HepG2 (cell line): ENCODE measurements around the gene CLBA1. TPM values are rescaled to one million over a fixed set of nuclear protein-coding genes. Genes with fewer than 3 reads are reported as not detected.

Experiments
- ATAC-seq: fragments of 200-7000 bp; cut with Tn5 transposase; 3 replicates; pipeline ENCODE4 v1.9.1; 2020; ENCODE audit warnings: mild to moderate bottlenecking, moderate library complexity
- Bru-seq: library from RNA; stranded (reverse); fragments of 400-500 nt; gene quantifications from one replicate; lab custom pipeline; 2021; lab: Mats Ljungman, UMichigan
- BruChase-seq, 2 experiments: library from RNA; stranded (reverse); fragments of 400-500 nt; gene quantifications; one replicate each; lab custom pipeline; 2021; lab: Mats Ljungman, UMichigan
- BruUV-seq: library from RNA; stranded (reverse); fragments of 400-500 nt; replicated peaks from 2 replicates; lab custom pipeline; 2021; lab: Mats Ljungman, UMichigan
- CTCF ChIA-PET: fragments of 300-600 bp; formaldehyde crosslinking; extraction: SDS; loops from one replicate; lab custom pipeline; 2021; ENCODE audit warnings: low total read pairs, inconsistent platforms, low intra/inter-chr PET ratio; lab: Yijun Ruan, JAX
- POLR2A ChIA-PET: fragments of 350-600 bp; sonication (Branson Sonifier 250); formaldehyde crosslinking; loops from one replicate; lab custom pipeline; 2020; ENCODE audit warnings: antibody characterized with exemption, inconsistent platforms; lab: Yijun Ruan, JAX
- DNase-seq: peaks from one replicate; pipeline ENCODE4 v3.0.0-alpha.2; 2015; ENCODE audit warnings: low spot score
- FAIRE-seq: peaks from 3 replicates; lab custom pipeline; 2011; peaks lifted over from hg19 to GRCh38; lab: Jason Lieb, UNC
- H2AFZ ChIP-seq: one replicate; pipeline ENCODE4 v1.6.1; 2011; ENCODE audit warnings: low read length, inconsistent platforms
- H3K27ac ChIP-seq: fragments of 300-600 bp; 3 replicates; pipeline ENCODE4 v1.8.0; 2011; ENCODE audit warnings: mixed run types, mild to moderate bottlenecking, mixed read lengths, low read length, inconsistent platforms; ENCODE audit not compliant: insufficient read depth; ENCODE audit errors: extremely low read length
- H3K27me3 ChIP-seq, 2 experiments: fragments of 200-600 bp in 1 of 2; 2 replicates in 1 of 2; 3 replicates in 1 of 2; pipeline versions ENCODE4 v1.6.0 to v1.8.0; 2011; ENCODE audit warnings: low read length in 2 of 2, mild to moderate bottlenecking in 2 of 2, moderate library complexity in 2 of 2, inconsistent platforms in 1 of 2; ENCODE audit not compliant: insufficient read depth in 2 of 2, control insufficient read depth in 1 of 2
- H3K36me3 ChIP-seq, 2 experiments: fragments of 200-600 bp in 1 of 2; replicated peaks in 1 of 2; 2 replicates in 1 of 2; 3 replicates in 1 of 2; pipeline versions ENCODE4 v1.5.1 to v1.8.0; 2011; ENCODE audit warnings: low read length in 2 of 2, inconsistent platforms in 1 of 2; ENCODE audit not compliant: insufficient read depth in 2 of 2, control insufficient read depth in 1 of 2
- H3K4me1 ChIP-seq: 2 replicates; pipeline ENCODE4 v1.5.1; 2012; ENCODE audit warnings: low read length, inconsistent platforms; ENCODE audit not compliant: insufficient read depth
- H3K4me2 ChIP-seq: 2 replicates; pipeline ENCODE4 v1.6.0; 2011; ENCODE audit warnings: low read depth, low read length, inconsistent platforms
- H3K4me3 ChIP-seq, 3 experiments: fragments of 200-600 bp in 1 of 3; sonication (generic), shearing (Covaris generic) in 1 of 3; replicated peaks in 1 of 3; 2 replicates each; pipeline ENCODE4 v1.5.1; 2011 to 2016; ENCODE audit warnings: low read length in 3 of 3, inconsistent platforms in 2 of 3, low read depth in 2 of 3, mild to moderate bottlenecking in 2 of 3, control low read depth in 1 of 3, mixed read lengths in 1 of 3; ENCODE audit not compliant: insufficient read depth in 1 of 3
- H3K79me2 ChIP-seq: one replicate; pipeline ENCODE4 v1.6.1; 2011; ENCODE audit warnings: low read length, inconsistent platforms; ENCODE audit not compliant: insufficient read depth
- H3K9ac ChIP-seq: 2 replicates; pipeline ENCODE4 v1.6.0; 2011; ENCODE audit warnings: mild to moderate bottlenecking, low read depth, low read length, inconsistent platforms; ENCODE audit not compliant: insufficient read depth
- H3K9me3 ChIP-seq: 2 replicates; pipeline ENCODE4 v1.5.1; 2012; ENCODE audit warnings: mild to moderate bottlenecking, low read length
- H4K20me1 ChIP-seq: 2 replicates; pipeline ENCODE4 v1.6.0; 2011; ENCODE audit warnings: inconsistent platforms, mild to moderate bottlenecking, low read length, moderate library complexity; ENCODE audit not compliant: insufficient read depth
- CBX1 ChIP-seq: IDR thresholded peaks from one replicate; pipeline ENCODE4 v1.6.1; 2016; ENCODE audit warnings: antibody characterized with exemption, low read depth
- CREB1 ChIP-seq, 2 experiments: fragments of 450-650 bp in 1 of 2; IDR thresholded peaks; 2 replicates each; pipeline ENCODE4 v1.6.1; 2016 to 2017; ENCODE audit warnings: control low read depth in 1 of 2, mild to moderate bottlenecking in 1 of 2, missing compliant biosample characterization in 1 of 2, missing genetic modification characterization in 1 of 2
- DR1 ChIP-seq: sonication (generic); formaldehyde crosslinking; IDR thresholded peaks from 2 replicates; pipeline ENCODE4 v1.8.0; 2021; ENCODE audit warnings: mild to moderate bottlenecking, missing genetic modification reagents, inconsistent platforms
- ETV5 ChIP-seq: IDR thresholded peaks from 2 replicates; pipeline ENCODE4 v1.6.1; 2018; ENCODE audit warnings: missing biosample characterization, missing genetic modification reagents, inconsistent platforms, borderline replicate concordance
- HDAC1 ChIP-seq: sonication (generic); formaldehyde crosslinking; IDR thresholded peaks from 2 replicates; pipeline ENCODE4 v1.5.1; 2020; ENCODE audit warnings: mild to moderate bottlenecking, missing genetic modification reagents
- HOXA3 ChIP-seq: sonication (generic); formaldehyde crosslinking; IDR thresholded peaks from 2 replicates; pipeline ENCODE4 v1.5.0; 2020; ENCODE audit warnings: missing genetic modification reagents
- MXI1 ChIP-seq: IDR thresholded peaks from 3 replicates; pipeline ENCODE4 v1.6.1; 2012; ENCODE audit warnings: low read depth, low read length, inconsistent platforms, borderline replicate concordance
- PATZ1 ChIP-seq: sonication (generic); formaldehyde crosslinking; IDR thresholded peaks from 2 replicates; pipeline ENCODE4 v1.4.0; 2020; ENCODE audit warnings: missing genetic modification reagents
- PHF20 ChIP-seq: sonication (generic); formaldehyde crosslinking; IDR thresholded peaks from 2 replicates; pipeline ENCODE4 v1.5.0; 2020; ENCODE audit warnings: mild to moderate bottlenecking, missing genetic modification reagents
- PITX1 ChIP-seq: sonication (generic); formaldehyde crosslinking; IDR thresholded peaks from 2 replicates; pipeline ENCODE4 v1.5.1; 2020; ENCODE audit warnings: mild to moderate bottlenecking, missing genetic modification reagents
- RAD21 ChIP-seq: fragments of 450-650 bp; formaldehyde crosslinking; IDR thresholded peaks from 2 replicates; pipeline ENCODE4 v1.5.0; 2020; ENCODE audit warnings: mild to moderate bottlenecking
- SP1 ChIP-seq, 2 experiments: fragments of 450-650 bp in 1 of 2; sonication (generic) in 1 of 2; formaldehyde crosslinking in 1 of 2; IDR thresholded peaks; 2 replicates each; pipeline versions ENCODE4 v1.4.0 to v1.6.1; 2016 to 2020; ENCODE audit warnings: missing genetic modification reagents in 1 of 2
- THAP11 ChIP-seq: IDR thresholded peaks from 2 replicates; pipeline ENCODE4 v1.6.1; 2016; ENCODE audit warnings: missing biosample characterization, missing genetic modification reagents
- ZFY ChIP-seq: sonication (generic); formaldehyde crosslinking; IDR thresholded peaks from 2 replicates; pipeline ENCODE4 v1.4.0; 2020; ENCODE audit warnings: missing genetic modification reagents
- ZNF124 ChIP-seq: sonication (generic); formaldehyde crosslinking; IDR thresholded peaks from 2 replicates; pipeline ENCODE4 v1.4.0; 2020; ENCODE audit warnings: missing genetic modification reagents
- ZNF30 ChIP-seq: sonication (generic); formaldehyde crosslinking; IDR thresholded peaks from 2 replicates; pipeline ENCODE4 v1.5.0; 2020; ENCODE audit warnings: mild to moderate bottlenecking, missing genetic modification reagents
- ZNF335 ChIP-seq: sonication (generic); formaldehyde crosslinking; IDR thresholded peaks from 2 replicates; pipeline ENCODE4 v1.4.0; 2020; ENCODE audit warnings: missing genetic modification reagents
- ZNF780A ChIP-seq: sonication (generic); formaldehyde crosslinking; IDR thresholded peaks from 2 replicates; pipeline ENCODE4 v1.8.0; 2022; ENCODE audit warnings: mild to moderate bottlenecking, missing genetic modification reagents, moderate library complexity
- WGBS: methylation state at CpG from one replicate; pipeline ENCODE4 v1.1.6; 2017; ENCODE audit warnings: low lambda C conversion rate; 5-methylcytosine and 5-hydroxymethylcytosine counted together
- in situ Hi-C: cut with HindIII; loops from 2 replicates; pipeline ENCODE4 v1.10.0; 2017; ENCODE audit warnings: low pct_unique_long_range_greater_than_20kb; ENCODE audit not compliant: extremely low pct_ligation_motif_present
- intact Hi-C: fragments of 100-400 bp; cut with micrococcal nuclease; formaldehyde crosslinking; loops from one replicate; pipeline ENCODE4 v1.10.0; 2022; ENCODE audit not compliant: unreplicated experiment
- long read RNA-seq, 2 experiments: library from RNA in 1 of 2; library from polyadenylated mRNA in 1 of 2; stranded (forward) in 1 of 2; unstranded in 1 of 2; transcript quantifications; one replicate each; pipeline ENCODE4 v2.0.0, GENCODE V29; 2019 to 2022
- polyA minus RNA-seq, 3 experiments: library from RNA; depleted of rRNA, polyadenylated mRNA; stranded (reverse); fragments of >200 nt; gene quantifications; 2 replicates each; pipeline ENCODE4 v1.2.3, GENCODE V29; 2011; ENCODE audit warnings: low replicate concordance in 1 of 3
- polyA plus RNA-seq, 8 experiments: library from polyadenylated mRNA; depleted of rRNA in 3 of 8; stranded (reverse) in 7 of 8; unstranded in 1 of 8; fragments of >200 nt; fragmentation: Illumina TruSeq in 4 of 8; extraction: Trizol in 4 of 8; gene quantifications; 2 replicates each; pipeline versions ENCODE4 v1.2.1 to v1.2.3, GENCODE V29; 2011 to 2016; ENCODE audit warnings: low read depth in 4 of 8, missing spikeins in 1 of 8, mixed read lengths in 1 of 8; ENCODE audit not compliant: insufficient read depth in 1 of 8
- total RNA-seq, 5 experiments: library from RNA; depleted of rRNA; stranded (reverse); fragments of >200 nt; fragmentation: Illumina TruSeq; extraction: Trizol; gene quantifications; 2 replicates each; pipeline ENCODE4 v1.2.3, GENCODE V29; 2016; ENCODE audit warnings: low read depth in 1 of 5

Gene CLBA1
- total RNA-seq (2016; rRNA removed; fragmentation: Illumina TruSeq; extraction: Trizol): 1.4 and 1.5 TPM in 2 replicates
- total RNA-seq (2016; cell fraction: cytosol; rRNA removed; fragmentation: Illumina TruSeq; extraction: Trizol; ENCODE audit: low read depth): 0.44 and 0.71 TPM in 2 replicates
- 1.4 and 1.7 TPM in 2 replicates for total RNA-seq (2016; cell fraction: insoluble cytoplasmic fraction; rRNA removed; fragmentation: Illumina TruSeq; extraction: Trizol)
- total RNA-seq (2016; cell fraction: membrane; rRNA removed; fragmentation: Illumina TruSeq; extraction: Trizol): 0.99 and 1.0 TPM in 2 replicates
- 1.7 and 2.1 TPM in 2 replicates for total RNA-seq (2016; cell fraction: nucleus; rRNA removed; fragmentation: Illumina TruSeq; extraction: Trizol)
- polyA plus RNA-seq (2011; rRNA removed): 1.2 and 1.3 TPM in 2 replicates
- 0.75 and 0.95 TPM in 2 replicates for polyA plus RNA-seq (2011; cell fraction: cytosol; rRNA removed)
- polyA plus RNA-seq (2011; cell fraction: nucleus; rRNA removed): 2.8 and 3.0 TPM in 2 replicates
- 0.49 and 0.51 TPM in 2 replicates for polyA plus RNA-seq (2012)
- 0.28 and 0.33 TPM in 2 replicates for polyA plus RNA-seq (2016; cell fraction: cytosol; fragmentation: Illumina TruSeq; extraction: Trizol; ENCODE audit: low read depth)
- 1.3 and 1.7 TPM in 2 replicates for polyA plus RNA-seq (2016; cell fraction: insoluble cytoplasmic fraction; fragmentation: Illumina TruSeq; extraction: Trizol; ENCODE audit: low read depth)
- 0.65 and 0.66 TPM in 2 replicates for polyA plus RNA-seq (2016; cell fraction: membrane; fragmentation: Illumina TruSeq; extraction: Trizol; ENCODE audit: low read depth)
- polyA plus RNA-seq (2016; cell fraction: nucleus; fragmentation: Illumina TruSeq; extraction: Trizol; ENCODE audit: insufficient read depth, low read depth): 1.8 and 3.1 TPM in 2 replicates
- 0.44 and 7.1 TPM in 2 replicates for polyA minus RNA-seq (2011; rRNA and poly(A)+ RNA removed; ENCODE audit: low replicate concordance)
- polyA minus RNA-seq (2011; cell fraction: cytosol; rRNA and poly(A)+ RNA removed): 1.1 TPM in 1 of 2 replicates, not detected in the other
- 0.90 and 1.1 TPM in 2 replicates for polyA minus RNA-seq (2011; cell fraction: nucleus; rRNA and poly(A)+ RNA removed)
- Bru-seq, nascent RNA: percentile 32 among the genes with signal in this experiment
- percentile 34 among the genes with signal in this experiment for BruChase-seq, experiment 1, labeled RNA remaining after a 6-hour chase
- percentile 37 among the genes with signal in this experiment for BruChase-seq, experiment 2, labeled RNA remaining after a 2-hour chase
- long read RNA-seq, experiment 1, partial matches to known transcripts: 0 of 4 reads
- long read RNA-seq, experiment 1, other reads (novel, unspliced or antisense): 3 of 4 reads
- long read RNA-seq, experiment 2, partial matches to known transcripts: 0 of 2 reads
- long read RNA-seq, experiment 2, other reads (novel, unspliced or antisense): 0 of 2 reads

- H2AFZ ChIP-seq: no peak within 1 kb of the TSS
- no peaks in the 10 kb centered on the region for H3K9me3 ChIP-seq
- intact Hi-C loops: no loop called here
- H4K20me1 ChIP-seq: no peaks in the 10 kb centered on the region
- ATAC-seq (peak; percentile 87), FAIRE-seq (no peak), DNase-seq (peak; percentile 69)
- H3K27ac ChIP-seq: no peak within 1 kb of the TSS
- H3K4me2 ChIP-seq: peak within 1 kb of the TSS; percentile 92
- BruUV-seq: TSS peak; percentile 33
- H3K4me1 ChIP-seq: peaks cover 31% of the 10 kb centered on the region
- 0% methylated on average over 4 of the region's 77 CpGs for WGBS
- H3K36me3 ChIP-seq: no peaks in the 10 kb centered on the region
- CTCF ChIA-PET: no interaction called here
- H3K4me3 ChIP-seq: peak within 1 kb of the TSS; percentile 62 to 83 (median 79)
- in situ Hi-C loops: no loop called here
- POLR2A ChIA-PET: interaction anchor here (0.5 to 3.0 kb wide), 4 partner anchors 17 to 320 kb away, joined by 3 to 18 read pairs (median 4); partner anchors contain the start of gene CDCA4
- no peaks in the 10 kb centered on the region for H3K79me2 ChIP-seq
- H3K9ac ChIP-seq: peak within 1 kb of the TSS; percentile 59; the same call in 1 of the 2 replicates
- peaks cover 14 to 40% of the 10 kb centered on the region in 2 experiments; a peak in 4 of 5 replicates for H3K27me3 ChIP-seq
- TF ChIP-seq PITX1 (CRISPR knock-in tag) (no peak), PATZ1 (peak; percentile 47; the same call in 1 of the 2 replicates), ZNF335 (CRISPR knock-in tag) (no peak), HOXA3 (peak; percentile 65; the same call in 1 of the 2 replicates), SP1 (IDR thresholded peaks at IDR 0.05) (no peak), SP1 (CRISPR knock-in tag; IDR thresholded peaks at IDR 0.05) (peak; percentile 76), ZNF30 (CRISPR knock-in tag) (no peak), HDAC1 (peak; percentile 82), THAP11 (CRISPR knock-in tag) (peak; percentile 76), RAD21 (CRISPR knock-in tag) (no peak), ETV5 (peak; percentile 96), CBX1 (no peak), PHF20 (peak; percentile 50; the same call in 1 of the 2 replicates), ZNF780A (CRISPR knock-in tag) (no peak), ZFY (CRISPR knock-in tag) (peak; percentile 50), MXI1 (peak; percentile 91; the same call in 2 of the 3 replicates), ZNF124 (CRISPR knock-in tag) (0 out of 2 replicates have a peak, but pooled peaks have one; percentile 25), CREB1 (IDR thresholded peaks at IDR 0.05) (peak; percentile 38; the same call in 1 of the 2 replicates), CREB1 (CRISPR knock-in tag; IDR thresholded peaks at IDR 0.05) (no peak), DR1 (CRISPR knock-in tag) (no peak)
Measured at GRCh38 chr14:104985675-104986486, at the start of gene CLBA1. TSS of gene CLBA1 (plus strand) at chr14:104985788. CDS start at chr14:104986432, 644 bp downstream.
